Spinal cord (tissue), 10 donors: ENCODE measurements around the gene RPL23. TPM values are rescaled to one million over a fixed set of nuclear protein-coding genes. Genes with fewer than 3 reads are reported as not detected.

Experiments
- DNase-seq, 6 donors: peaks; one replicate each; pipeline versions ENCODE4 v3.0.0 to v3.0.0-alpha.2; 2013 to 2015; ENCODE audit warnings: low spot score in 6 of 6, low read depth in 4 of 6
- H3K27ac ChIP-seq: one replicate; pipeline ENCODE4 v1.5.1; 2013; ENCODE audit warnings: low read depth, low read length, control low read depth
- H3K27me3 ChIP-seq: one replicate; pipeline ENCODE4 v1.6.1; 2013; ENCODE audit warnings: low read length; ENCODE audit not compliant: control insufficient read depth, insufficient read depth
- H3K36me3 ChIP-seq: one replicate; pipeline ENCODE4 v1.6.1; 2013; ENCODE audit warnings: low read length; ENCODE audit not compliant: control insufficient read depth, insufficient read depth
- H3K4me1 ChIP-seq: one replicate; pipeline ENCODE4 v1.6.1; 2013; ENCODE audit warnings: low read length; ENCODE audit not compliant: control insufficient read depth, insufficient read depth
- H3K4me3 ChIP-seq: one replicate; pipeline ENCODE4 v1.5.1; 2013; ENCODE audit warnings: low read depth, low read length, control low read depth
- H3K9me3 ChIP-seq: one replicate; pipeline ENCODE4 v1.6.1; 2013; ENCODE audit warnings: low read length; ENCODE audit not compliant: control insufficient read depth, insufficient read depth
- WGBS: methylation state at CpG from one replicate; pipeline ENCODE4 v1.1.5; 2013; ENCODE audit warnings: missing lambda C conversion rate; ENCODE audit not compliant: insufficient coverage; 5-methylcytosine and 5-hydroxymethylcytosine counted together
- polyA plus RNA-seq, 2 donors: library from polyadenylated mRNA; unstranded; fragments of 120-200 nt; gene quantifications; one replicate each; pipeline ENCODE4 v1.2.1, GENCODE V29; 2013; ENCODE audit not compliant: insufficient read length in 2 of 2
- small RNA-seq: library from RNA; depleted of rRNA; stranded (forward); fragments of <200 nt; gene quantifications from one replicate; pipeline ENCODE3, GENCODE V24; 2014; ENCODE audit warnings: low replicate concordance
- total RNA-seq, 2 donors: library from RNA; depleted of rRNA in 1 of 2; stranded (reverse); fragments of 120-200 nt in 1 of 2; fragments of >200 nt in 1 of 2; gene quantifications; one replicate each; pipeline versions ENCODE4 v1.2.3 to v1.2.4, GENCODE V29; 2013 to 2014
- donor health status: healthy.

Gene RPL23
- total and polyA plus RNA-seq, 4 donors, result 1,083 to 2,232 (median 1,212) TPM

- 98% methylated on average over 7 of the region's 7 CpGs for WGBS
- DNase-seq, result no peak
- no peak overlapping the region for H3K27ac ChIP-seq
Measured at GRCh38 chr17:38809828-38810227, 43.7 kb downstream of the RPL23 start.

GRCh38 chr17:38800237-38800760 lies 53.2 kb downstream of the RPL23 start:
- peaks cover 14% of the 10 kb centered on the region for H3K4me1 ChIP-seq
- WGBS, result 18% methylated on average over 6 of the region's 14 CpGs
- peak overlapping the region; percentile 55 for H3K4me3 ChIP-seq
- H3K27me3 ChIP-seq, result no peaks in the 10 kb centered on the region
- H3K27ac ChIP-seq, result peak overlapping the region; percentile 93
- H3K36me3 ChIP-seq, result peaks cover 35% of the 10 kb centered on the region
- no peaks in the 10 kb centered on the region for H3K9me3 ChIP-seq
- no peak for DNase-seq

More at GRCh38 chr17:38809828-38810227, 43.7 kb downstream of the RPL23 start:
- no peaks in the 10 kb centered on the region for H3K4me1 ChIP-seq
- H3K27me3 ChIP-seq, result no peaks in the 10 kb centered on the region
- peaks cover 80% of the 10 kb centered on the region for H3K36me3 ChIP-seq
- no peak overlapping the region for H3K4me3 ChIP-seq
- H3K9me3 ChIP-seq, result no peaks in the 10 kb centered on the region

GRCh38 chr17:38799501-38800236 lies 53.9 kb downstream of the RPL23 start, which contains the start of gene PIP4K2B:
Gene PIP4K2B, minus strand, starts transcription at chr17:38799556. Its CDS starts 132 bp downstream, at chr17:38799424.
- H3K36me3 ChIP-seq, result peaks cover 34% of the 10 kb centered on the region
- peak within 1 kb of the TSS; percentile 93 for H3K27ac ChIP-seq
- DNase-seq, result peak; percentile 82 to 99 (median 94)
- no peaks in the 10 kb centered on the region for H3K27me3 ChIP-seq
- WGBS, result 0% methylated on average over 60 of the region's 76 CpGs
- H3K4me1 ChIP-seq, result peaks cover 14% of the 10 kb centered on the region
- peak within 1 kb of the TSS; percentile 71 for H3K4me3 ChIP-seq
- no peaks in the 10 kb centered on the region for H3K9me3 ChIP-seq

GRCh38 chr17:38798614-38799500 lies 54.7 kb downstream of the RPL23 start:
- H3K4me3 ChIP-seq, result peak overlapping the region; percentile 71
- peaks cover 28% of the 10 kb centered on the region for H3K36me3 ChIP-seq
- no peaks in the 10 kb centered on the region for H3K27me3 ChIP-seq
- peak in 5 of 6 donors; percentile 19 to 67 (median 23) for DNase-seq
- peak overlapping the region; percentile 78 for H3K27ac ChIP-seq
- no peaks in the 10 kb centered on the region for H3K9me3 ChIP-seq
- WGBS, result under 1% methylated on average over 50 of the region's 53 CpGs
- H3K4me1 ChIP-seq, result peaks cover 14% of the 10 kb centered on the region

Small RNA genes lying within 50 kb of the gene (small RNA-seq; reads per million reads assigned to genes)
- not detected for gene MIR4727
- not detected for gene SNORA21
- gene SNORA21B, result not detected

Other genes with a start within 250 kb of the RPL23 start
- gene SRCIN1, start 247.8 kb downstream of the RPL23 start, total RNA-seq, result 10 to 100 TPM; 16.0 to 20.0 TPM
- 10 to 100 TPM; 68.2 to 79.4 TPM for gene SRCIN1, start 247.8 kb downstream of the RPL23 start, polyA plus RNA-seq
- gene EPOP, start 178.8 kb downstream of the RPL23 start, total RNA-seq, result 1 to 10 TPM in 1 of 2 donors, under 1 TPM in 1; 0.50 to 1.7 TPM
- 1 to 10 TPM; 2.0 to 2.3 TPM for gene EPOP, start 178.8 kb downstream of the RPL23 start, polyA plus RNA-seq
- gene MLLT6, start 148.4 kb downstream of the RPL23 start, total RNA-seq, result 10 to 100 TPM; 18.4 to 60.9 TPM
- 10 to 100 TPM; 62.7 to 94.1 TPM for gene MLLT6, start 148.4 kb downstream of the RPL23 start, polyA plus RNA-seq
- gene CISD3, start 123.4 kb downstream of the RPL23 start, total RNA-seq, result 1 to 10 TPM; 2.1 to 5.1 TPM
- 10 to 100 TPM; 18.5 to 18.6 TPM for gene CISD3, start 123.4 kb downstream of the RPL23 start, polyA plus RNA-seq
- gene PCGF2, start 105.4 kb downstream of the RPL23 start, total RNA-seq, result 10 to 100 TPM in 1 of 2 donors, 1 to 10 TPM in 1; 9.1 to 29.1 TPM
- gene PCGF2, start 105.4 kb downstream of the RPL23 start, polyA plus RNA-seq, result 100 to 1,000 TPM in 1 of 2 donors, 10 to 100 TPM in 1; 93.1 to 110 TPM
- gene PSMB3, start 101.0 kb downstream of the RPL23 start, total RNA-seq, result 100 to 1,000 TPM; 149 to 241 TPM
- gene PSMB3, start 101.0 kb downstream of the RPL23 start, polyA plus RNA-seq, result 100 to 1,000 TPM; 120 to 123 TPM
- 10 to 100 TPM; 66.1 to 99.8 TPM for gene PIP4K2B, start 54.2 kb downstream of the RPL23 start, total RNA-seq
- 100 to 1,000 TPM; 174 to 198 TPM for gene PIP4K2B, start 54.2 kb downstream of the RPL23 start, polyA plus RNA-seq
- gene CWC25, start 28.4 kb downstream of the RPL23 start, total RNA-seq, result 10 to 100 TPM in 1 of 2 donors, 1 to 10 TPM in 1; 8.2 to 15.2 TPM
- gene CWC25, start 28.4 kb downstream of the RPL23 start, polyA plus RNA-seq, result 10 to 100 TPM; 17.6 to 21.2 TPM
- 10 to 100 TPM; 41.2 to 65.7 TPM for gene LASP1, start 16.3 kb upstream of the RPL23 start, total RNA-seq
- gene LASP1, start 16.3 kb upstream of the RPL23 start, polyA plus RNA-seq, result 100 to 1,000 TPM; 122 to 125 TPM
- not detected for gene FBXO47, start 113.7 kb upstream of the RPL23 start, total RNA-seq
- not detected for gene FBXO47, start 113.7 kb upstream of the RPL23 start, polyA plus RNA-seq